Choroid plexus epithelial cell (primary cell): ENCODE data around the gene CDH13.
A peak's percentile ranks its signal among the peaks of the same experiment; 100 is the strongest.

Experiments
- DNase-seq: peaks from one replicate; pipeline ENCODE4 v3.0.0-alpha.2; 2010; ENCODE audit warnings: low read depth
- H3K4me3 ChIP-seq: 2 replicates; pipeline ENCODE4 v1.5.1; 2011; ENCODE audit warnings: low read depth, mild to moderate bottlenecking, control low read depth, low read length, moderate library complexity
- TF ChIP-seq, protein P1 (sequence below): conservative IDR thresholded peaks from 2 replicates; pipeline ENCODE4 v1.5.1; 2011; ENCODE audit warnings: low read depth, mild to moderate bottlenecking, control low read depth, inconsistent platforms, low read length, moderate library complexity

Gene CDH13

DNA sequence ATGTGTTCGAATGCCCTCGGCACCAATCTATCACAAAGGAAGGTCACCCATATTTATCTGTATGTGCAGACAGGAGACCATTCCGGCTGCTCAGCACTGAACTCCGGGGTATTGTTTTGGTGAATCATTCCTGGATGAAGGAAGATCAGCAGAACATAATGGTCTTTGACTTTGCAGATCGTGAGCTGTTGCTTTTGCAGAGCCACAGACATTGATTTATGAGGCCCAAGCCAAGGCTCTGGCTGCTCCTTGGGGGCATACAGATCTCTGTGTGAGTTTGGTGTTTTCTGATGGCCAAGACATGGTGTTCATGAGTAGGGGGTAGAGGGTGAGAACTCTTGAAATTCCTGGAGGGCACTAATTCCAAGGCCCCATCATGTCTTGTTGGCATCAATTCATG lies 722.2 kb downstream of the CDH13 start:
- TF ChIP-seq, protein P1, sequence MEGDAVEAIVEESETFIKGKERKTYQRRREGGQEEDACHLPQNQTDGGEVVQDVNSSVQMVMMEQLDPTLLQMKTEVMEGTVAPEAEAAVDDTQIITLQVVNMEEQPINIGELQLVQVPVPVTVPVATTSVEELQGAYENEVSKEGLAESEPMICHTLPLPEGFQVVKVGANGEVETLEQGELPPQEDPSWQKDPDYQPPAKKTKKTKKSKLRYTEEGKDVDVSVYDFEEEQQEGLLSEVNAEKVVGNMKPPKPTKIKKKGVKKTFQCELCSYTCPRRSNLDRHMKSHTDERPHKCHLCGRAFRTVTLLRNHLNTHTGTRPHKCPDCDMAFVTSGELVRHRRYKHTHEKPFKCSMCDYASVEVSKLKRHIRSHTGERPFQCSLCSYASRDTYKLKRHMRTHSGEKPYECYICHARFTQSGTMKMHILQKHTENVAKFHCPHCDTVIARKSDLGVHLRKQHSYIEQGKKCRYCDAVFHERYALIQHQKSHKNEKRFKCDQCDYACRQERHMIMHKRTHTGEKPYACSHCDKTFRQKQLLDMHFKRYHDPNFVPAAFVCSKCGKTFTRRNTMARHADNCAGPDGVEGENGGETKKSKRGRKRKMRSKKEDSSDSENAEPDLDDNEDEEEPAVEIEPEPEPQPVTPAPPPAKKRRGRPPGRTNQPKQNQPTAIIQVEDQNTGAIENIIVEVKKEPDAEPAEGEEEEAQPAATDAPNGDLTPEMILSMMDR: no peak
- no peak overlapping the region for H3K4me3 ChIP-seq
- DNase-seq: no peak

DNA sequence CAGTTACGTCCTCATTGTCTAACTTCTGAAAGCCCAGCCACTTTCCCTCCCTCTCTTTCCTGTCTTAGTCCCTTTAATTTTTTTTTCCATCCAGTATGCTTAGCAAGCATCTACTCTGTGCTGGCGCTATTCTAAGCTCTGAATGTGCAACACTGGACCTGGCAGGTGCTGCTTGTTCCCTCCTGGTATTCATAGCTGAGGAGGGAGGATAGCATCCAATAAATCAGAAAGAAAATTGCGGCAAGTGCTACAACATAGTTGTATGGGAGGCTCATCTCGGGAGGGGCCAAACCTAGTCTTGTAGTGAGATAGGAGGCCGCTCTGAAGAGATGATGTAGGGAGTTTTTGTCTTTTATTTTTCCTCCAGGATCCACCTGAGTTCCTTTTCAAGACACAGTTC lies 723.7 kb downstream of the CDH13 start:
- TF ChIP-seq, protein P1: no peak
- H3K4me3 ChIP-seq: no peak overlapping the region
- DNase-seq: no peak

DNA sequence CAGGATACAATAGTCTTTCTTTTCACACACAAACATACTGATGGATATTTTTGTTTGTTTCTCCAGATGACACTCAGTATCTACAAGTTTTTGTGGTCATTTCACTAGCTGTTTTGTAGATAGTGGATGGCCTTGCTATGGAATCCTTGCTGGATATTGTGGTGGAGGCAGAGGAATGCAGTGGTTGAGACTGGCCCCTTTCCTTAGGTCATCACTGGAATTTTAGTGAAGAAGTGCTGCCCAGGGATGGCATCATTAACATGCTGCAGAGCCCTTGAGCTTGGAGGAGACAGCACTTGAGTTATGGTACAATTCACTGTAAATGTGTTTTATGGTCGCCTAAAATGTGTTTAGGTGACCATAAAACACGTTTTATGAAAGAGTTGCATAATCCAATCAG lies 725.1 kb downstream of the CDH13 start:
- TF ChIP-seq, protein P1: no peak
- H3K4me3 ChIP-seq: no peak overlapping the region

DNA sequence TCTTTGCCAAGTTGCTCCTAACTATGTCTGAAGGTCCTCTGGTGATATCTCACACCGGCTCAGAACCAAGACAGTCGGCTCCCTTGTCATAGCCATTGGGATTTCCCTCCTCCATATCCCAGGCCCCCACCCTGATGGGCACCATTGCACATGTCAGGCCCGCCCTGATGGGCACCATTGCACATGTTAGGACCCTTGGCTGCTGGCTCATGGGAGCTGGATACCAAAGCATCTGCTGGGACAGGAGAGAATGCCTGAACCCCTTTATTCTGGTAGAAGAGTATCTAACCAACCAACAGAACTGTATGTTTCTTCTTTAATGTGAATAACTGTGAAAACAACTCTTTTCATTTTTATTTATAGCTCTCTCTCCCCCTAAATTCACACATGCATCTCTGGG lies 726.5 kb downstream of the CDH13 start:
- H3K4me3 ChIP-seq: no peak overlapping the region
- TF ChIP-seq, protein P1: no peak
- no peak for DNase-seq

More for the DNA sequence above, 725.1 kb downstream of the CDH13 start:
- peak; percentile 51 for DNase-seq

DNA sequence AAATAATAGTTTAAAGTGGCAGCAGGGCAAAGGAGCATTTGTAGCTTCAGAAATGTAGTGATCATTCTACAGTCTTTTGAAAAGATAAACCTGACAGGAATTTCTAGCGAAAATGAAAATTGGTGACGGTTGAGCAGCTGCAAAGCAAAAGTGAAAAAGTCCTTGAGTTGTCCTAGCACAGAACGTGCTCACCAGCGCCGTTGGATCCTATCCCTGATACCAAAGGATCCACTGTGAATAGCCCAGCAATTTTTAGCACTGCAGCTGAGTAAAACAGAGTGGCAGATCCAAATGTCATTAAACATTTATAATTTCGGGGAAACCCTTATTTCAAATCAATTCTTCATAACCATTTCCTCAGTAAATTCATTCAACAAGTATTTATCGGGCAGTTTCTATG lies 727.2 kb downstream of the CDH13 start:
- TF ChIP-seq, protein P1: no peak
- no peak for DNase-seq
- H3K4me3 ChIP-seq: no peak overlapping the region

DNA sequence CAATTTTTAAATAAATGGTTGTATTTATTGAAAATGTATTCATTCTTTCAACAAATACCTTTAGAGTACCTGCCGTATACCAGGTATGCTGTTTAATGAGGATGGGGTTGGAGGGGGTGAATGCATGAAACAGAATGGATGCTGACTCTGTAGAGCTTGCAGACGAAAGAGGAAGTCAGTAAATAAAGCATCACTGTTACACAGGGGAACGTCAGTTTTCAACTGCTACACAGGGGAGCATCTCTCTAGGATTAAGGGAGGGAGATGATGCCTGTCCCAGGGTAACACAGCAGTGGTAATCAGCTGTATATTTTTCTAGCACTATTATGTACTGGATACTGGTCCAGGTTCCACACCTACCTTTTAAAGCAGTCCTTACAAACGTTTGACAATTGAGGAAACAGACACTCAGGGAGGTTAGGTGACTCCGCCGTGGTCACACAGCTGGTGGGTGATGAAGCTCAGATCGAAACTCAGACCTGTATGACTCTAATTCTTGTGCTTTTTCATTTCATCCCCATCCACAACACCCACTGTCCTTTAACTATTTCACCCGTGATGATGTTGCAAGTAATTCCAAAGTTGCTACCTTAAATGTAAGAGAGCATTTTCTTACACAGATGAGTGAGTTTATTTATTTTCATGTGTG lies 728.9 kb downstream of the CDH13 start:
- no peak for DNase-seq
- TF ChIP-seq, protein P1: no peak
- H3K4me3 ChIP-seq: no peak overlapping the region

DNA sequence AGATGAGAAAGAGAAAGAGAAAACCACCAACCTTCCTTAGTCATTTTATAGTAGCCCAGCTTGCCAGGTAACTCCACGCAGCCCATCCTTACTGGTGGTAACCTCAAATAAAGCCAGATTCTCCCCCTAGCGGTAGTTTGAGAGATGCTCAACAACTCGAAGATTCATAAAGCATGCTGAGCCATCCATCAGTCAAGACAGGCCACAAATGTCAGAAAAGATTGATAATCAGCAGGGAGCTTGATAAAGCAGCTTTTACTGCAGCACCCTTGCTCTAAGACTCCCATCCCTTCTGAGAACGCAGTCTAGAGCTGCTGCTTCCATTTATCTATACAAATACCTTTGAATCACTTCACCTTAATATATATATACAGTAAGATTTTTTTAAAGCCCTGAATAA lies 729.5 kb downstream of the CDH13 start:
- DNase-seq: peak; percentile 86
- H3K4me3 ChIP-seq: no peak overlapping the region
- TF ChIP-seq, protein P1: peak; percentile 87
